Stimulated activated CD8-positive, alpha-beta memory T cell treated with anti-CD3 and anti-CD28 coated beads, Interleukin-15, amount 100 ng/mL, for 1 hour (primary cell): ENCODE measurements around the gene PEX6.
A peak's percentile ranks its signal among the peaks of the same experiment; 100 is the strongest.

ENCODE experiments used
- DNase-seq: peaks from one replicate; pipeline ENCODE4 v3.0.0-alpha.2; 2020; ENCODE audit warnings: low read depth

The PEX6 gene

DNA sequence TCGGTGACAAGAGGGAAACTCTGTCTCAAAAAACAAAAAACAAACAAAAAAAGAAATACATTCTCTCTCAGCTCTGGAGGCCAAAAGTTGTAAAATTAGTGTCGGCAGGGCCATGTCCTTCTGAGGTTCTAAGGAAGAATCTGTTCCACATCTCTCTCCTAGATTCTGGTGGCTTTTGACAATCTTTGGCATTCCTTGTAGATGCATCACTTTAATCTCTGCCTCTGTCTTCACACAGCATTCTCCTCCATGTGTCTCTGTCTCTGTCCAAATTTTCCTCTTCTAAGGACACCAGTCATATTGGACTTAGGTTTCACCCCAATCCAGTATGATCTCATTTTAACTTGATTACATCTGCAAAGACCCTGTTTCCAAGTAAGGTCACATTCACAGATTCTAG lies 14.5 kb upstream of the PEX6 start:
- DNase-seq, result no peak

DNA sequence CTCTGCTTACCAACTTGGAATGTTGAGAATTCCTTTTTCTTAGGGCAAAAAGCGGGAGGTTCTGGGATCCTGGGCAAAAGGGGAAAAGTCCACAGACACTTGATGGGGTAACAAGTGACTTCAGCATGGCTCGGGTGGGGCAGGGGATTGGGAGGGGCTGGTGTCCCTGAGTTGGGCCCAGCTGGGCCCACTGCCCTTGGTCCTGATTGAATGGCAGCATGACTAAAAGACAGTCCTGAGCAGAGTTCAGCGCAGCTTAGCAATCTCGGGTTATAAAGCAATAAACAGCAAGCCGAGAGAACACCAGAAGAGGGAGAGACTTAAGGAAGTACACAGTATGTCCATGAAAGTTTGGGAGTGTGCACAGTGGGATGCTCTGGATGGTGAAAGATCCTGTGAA lies 10.9 kb upstream of the PEX6 start:
- DNase-seq, result no peak

DNA sequence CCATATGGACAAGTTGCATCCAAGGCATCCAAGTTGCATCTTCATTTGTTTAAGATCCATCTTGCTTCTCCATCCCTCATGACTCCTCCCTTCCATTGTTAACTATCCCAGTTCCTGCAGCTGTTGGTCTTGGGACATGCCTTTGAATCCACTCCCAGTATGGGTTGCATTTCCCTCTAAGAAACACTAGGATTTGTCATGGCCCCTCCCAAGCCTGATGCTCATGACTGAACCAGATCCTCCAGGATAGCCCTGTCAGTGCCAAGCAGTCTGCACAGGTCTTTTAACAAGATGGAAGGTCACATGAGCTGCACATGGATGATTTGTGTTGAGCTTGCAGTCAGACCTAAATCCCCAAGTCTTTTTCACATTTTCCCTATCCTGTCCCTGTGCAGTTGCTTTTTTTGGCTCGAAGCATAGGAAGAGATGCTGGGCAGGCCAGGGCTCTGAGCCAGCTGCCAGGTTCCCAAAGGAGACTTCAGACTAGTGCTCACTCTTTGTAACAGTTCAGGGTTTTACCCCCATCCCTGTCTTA lies 9.6 kb upstream of the PEX6 start:
- no peak for DNase-seq

DNA sequence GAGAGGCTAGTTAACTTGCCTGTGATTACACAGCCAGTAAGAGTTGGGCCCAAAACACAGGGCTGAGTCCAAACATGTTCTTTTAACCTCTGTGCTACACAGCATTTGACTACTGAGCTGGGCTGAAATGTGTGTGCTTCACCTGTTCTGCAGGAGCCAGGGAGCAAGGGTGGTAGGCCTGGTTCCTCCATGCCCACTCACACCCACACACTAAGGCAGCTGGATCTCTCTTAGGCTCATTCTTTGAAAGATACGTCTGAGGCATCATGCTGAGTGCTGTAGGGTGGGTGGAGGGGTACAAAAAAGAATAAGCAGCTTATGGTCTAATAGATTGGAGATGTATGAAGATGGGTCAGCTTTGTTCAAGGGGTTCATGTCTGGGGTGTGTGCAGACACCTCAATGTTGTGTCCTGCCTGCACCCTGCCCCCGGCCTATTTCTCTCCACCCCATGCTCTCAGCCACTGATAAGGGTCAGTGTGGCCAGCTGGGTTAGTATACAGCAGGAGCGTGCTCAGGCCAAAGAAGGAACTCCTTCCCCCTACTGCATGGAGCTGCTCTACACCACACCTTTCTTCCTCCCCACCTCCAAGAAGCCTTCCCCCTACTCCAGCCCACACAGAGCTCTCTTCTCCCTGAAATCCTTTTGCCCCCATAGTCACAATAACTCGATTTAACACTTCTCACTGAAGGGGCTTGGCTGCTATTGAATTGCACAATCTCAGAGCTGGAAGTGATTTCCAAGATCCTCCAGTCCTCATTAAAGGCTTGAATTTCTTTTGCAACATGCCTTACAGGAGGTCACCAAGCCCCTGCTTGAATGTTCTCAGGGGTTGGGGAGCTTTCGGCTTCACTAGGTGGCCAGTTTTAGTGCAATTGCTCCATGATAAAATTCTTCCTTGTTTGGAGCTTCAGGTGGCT lies 8.8 kb upstream of the PEX6 start:
- DNase-seq, result no peak

DNA sequence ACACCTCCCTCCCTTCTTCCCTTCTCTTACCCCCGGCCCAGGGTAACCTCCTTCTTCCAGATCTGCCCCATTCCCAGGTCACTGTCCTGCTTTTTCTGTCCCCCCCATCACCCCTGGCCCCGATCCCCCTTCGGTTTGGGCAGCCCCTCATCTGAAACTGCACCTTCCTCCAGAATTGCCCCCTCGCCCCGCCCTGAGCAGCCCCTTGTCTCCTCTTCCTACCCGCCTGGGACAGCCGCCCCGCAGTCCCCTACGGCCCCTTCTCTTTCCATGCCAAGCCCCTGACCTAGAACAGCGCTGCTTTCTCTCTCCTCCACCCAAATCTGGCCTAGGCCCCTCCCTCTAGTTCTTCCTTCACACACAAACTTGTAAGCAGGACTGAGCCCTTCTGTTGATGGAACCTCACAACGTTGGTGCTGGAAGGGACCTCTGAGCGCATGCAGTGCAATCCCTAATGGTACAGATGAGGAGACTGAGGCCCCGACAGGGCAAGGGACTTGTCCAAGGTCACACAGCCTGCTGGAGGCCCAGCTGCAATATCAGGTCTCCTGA lies 6.0 kb upstream of the PEX6 start:
- DNase-seq, result no peak

GRCh38 chr6:42984001-42984923 lies 5.3 kb upstream of the PEX6 start, which contains the start of gene PPP2R5D:
Gene PPP2R5D, plus strand, starts transcription at chr6:42984570. Its CDS starts 108 bp downstream, at chr6:42984678.
- peak; percentile 95 for DNase-seq

GRCh38 chr6:42981836-42982235 lies 2.9 kb upstream of the PEX6 start:
- no peak for DNase-seq

DNA sequence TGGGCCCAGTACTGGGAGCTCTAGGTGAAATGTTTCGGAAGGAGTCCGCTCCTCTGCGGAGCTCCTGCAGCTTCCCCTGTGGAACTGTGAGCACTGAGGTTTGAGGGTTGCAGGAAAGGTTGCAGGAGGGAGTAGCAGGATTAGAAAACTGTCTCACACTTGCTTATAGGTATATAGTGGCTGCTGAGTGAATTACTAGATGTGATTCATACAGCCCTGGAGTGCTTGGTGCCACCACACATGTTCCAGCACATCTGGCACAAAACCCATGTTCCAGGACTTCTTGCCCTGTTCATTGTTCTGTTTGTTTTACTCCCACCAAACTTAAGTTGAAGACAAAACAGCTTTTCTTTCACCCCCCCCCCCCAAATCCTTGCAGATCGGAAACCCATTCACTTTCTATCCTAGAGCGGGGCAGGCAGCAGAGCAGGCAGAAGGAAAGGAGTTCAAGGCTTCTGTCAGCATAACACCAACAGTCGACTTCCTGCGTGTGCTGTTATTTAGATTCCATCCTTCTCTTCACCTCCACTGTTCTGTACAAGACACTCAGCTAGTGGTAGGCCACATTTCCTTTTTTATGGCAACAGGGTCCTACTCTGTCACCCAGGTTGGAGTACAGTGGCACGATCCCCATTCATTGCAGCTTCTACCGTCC lies 669 bp upstream of the PEX6 start:
- no peak for DNase-seq

GRCh38 chr6:42978487-42978838 lies 518 bp downstream of the PEX6 start:
- DNase-seq, result no peak

GRCh38 chr6:42974919-42975505 lies 4.0 kb downstream of the PEX6 start:
- DNase-seq, result no peak

- DNase-seq, result no peak
These were observed 5.1 kb downstream of the PEX6 start for GRCh38 chr6:42973926-42974325.

- no peak for DNase-seq
These were observed 7.1 kb downstream of the PEX6 start for GRCh38 chr6:42971746-42972327.

GRCh38 chr6:42970871-42971612 lies 7.9 kb downstream of the PEX6 start:
- DNase-seq, result no peak

DNA sequence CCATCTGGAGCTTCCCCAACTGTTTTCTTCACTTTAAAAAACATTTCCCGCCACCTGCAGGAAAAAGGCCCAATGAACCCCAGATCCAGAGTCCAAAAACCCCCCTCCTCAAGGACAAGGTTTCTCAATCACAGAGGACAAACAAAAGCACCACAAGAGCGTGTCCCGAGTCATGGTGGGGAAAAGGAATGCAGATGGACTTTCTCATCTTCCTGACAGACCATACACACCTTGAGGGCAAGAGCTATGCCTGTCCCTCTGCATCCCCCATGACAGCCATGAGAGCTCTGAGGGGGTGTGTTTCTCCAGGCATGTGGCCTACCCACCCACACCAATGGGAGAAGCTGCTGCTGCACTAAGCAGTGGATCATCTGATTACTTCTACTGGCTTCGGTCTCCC lies 9.0 kb downstream of the PEX6 start:
- no peak for DNase-seq

- DNase-seq, result no peak
These were observed 9.6 kb downstream of the PEX6 start for GRCh38 chr6:42969431-42969830.

DNA sequence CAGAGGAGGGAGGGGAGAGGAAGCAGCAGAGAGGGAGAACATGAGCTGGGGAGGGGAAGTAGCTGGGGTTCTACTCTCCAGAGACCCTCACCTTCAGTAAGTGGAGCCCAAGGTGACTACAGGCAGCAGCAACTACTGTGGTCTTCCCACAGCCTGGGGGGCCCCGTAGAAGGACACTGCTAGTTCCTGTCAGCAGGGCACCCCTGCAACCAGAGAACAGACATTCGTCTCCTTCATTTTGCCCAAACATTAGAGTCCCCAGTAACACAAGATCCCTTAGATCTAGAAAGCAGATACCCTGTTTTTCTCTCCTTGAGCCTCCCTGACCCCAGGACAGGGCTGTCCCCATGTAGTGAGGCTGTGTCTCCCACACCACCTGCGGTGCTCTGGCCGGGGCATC lies 10.2 kb downstream of the PEX6 start:
- DNase-seq, result no peak

- DNase-seq, result no peak
These were observed 10.8 kb downstream of the PEX6 start for GRCh38 chr6:42968126-42968701.

DNA sequence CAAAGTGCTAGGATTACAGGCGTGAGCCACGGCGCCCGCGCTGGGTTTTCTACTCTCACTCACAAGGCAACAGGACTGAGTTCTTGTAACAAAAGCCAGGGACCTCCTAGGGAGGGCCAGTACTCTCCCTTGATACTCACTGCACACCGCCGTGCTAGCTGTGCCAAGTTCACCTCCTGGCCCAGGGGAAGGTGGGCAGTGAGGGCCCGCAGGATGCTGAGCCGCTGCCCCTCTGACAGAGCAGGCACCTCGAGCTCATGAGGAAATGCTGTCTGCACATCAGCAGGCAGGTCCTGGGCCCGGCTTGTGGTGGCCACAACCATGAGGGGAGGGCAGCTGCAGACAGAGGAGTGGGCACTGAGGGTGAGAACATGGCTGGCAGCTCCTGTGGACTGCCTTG lies 11.8 kb downstream of the PEX6 start:
- DNase-seq, result no peak

GRCh38 chr6:42966571-42966970 lies 12.4 kb downstream of the PEX6 start:
- DNase-seq, result no peak
